T47D (cell line): ENCODE data around the gene SLC7A8.

Experiments
- DNase-seq, 2 experiments: peaks; one replicate each; pipeline versions ENCODE4 v3.0.0 to v3.0.0-alpha.2; 2011 to 2012; ENCODE audit warnings: low read depth in 1 of 2, low spot score in 1 of 2
- JUND ChIP-seq: IDR thresholded peaks from 2 replicates; pipeline ENCODE4 v1.6.1; 2012; ENCODE audit warnings: low read depth
- in situ Hi-C: cut with HindIII; loops from 2 replicates; pipeline ENCODE4 v1.10.0; 2016; ENCODE audit warnings: low sequenced_read_pairs, low pct_unique_long_range_greater_than_20kb

Gene SLC7A8

DNA sequence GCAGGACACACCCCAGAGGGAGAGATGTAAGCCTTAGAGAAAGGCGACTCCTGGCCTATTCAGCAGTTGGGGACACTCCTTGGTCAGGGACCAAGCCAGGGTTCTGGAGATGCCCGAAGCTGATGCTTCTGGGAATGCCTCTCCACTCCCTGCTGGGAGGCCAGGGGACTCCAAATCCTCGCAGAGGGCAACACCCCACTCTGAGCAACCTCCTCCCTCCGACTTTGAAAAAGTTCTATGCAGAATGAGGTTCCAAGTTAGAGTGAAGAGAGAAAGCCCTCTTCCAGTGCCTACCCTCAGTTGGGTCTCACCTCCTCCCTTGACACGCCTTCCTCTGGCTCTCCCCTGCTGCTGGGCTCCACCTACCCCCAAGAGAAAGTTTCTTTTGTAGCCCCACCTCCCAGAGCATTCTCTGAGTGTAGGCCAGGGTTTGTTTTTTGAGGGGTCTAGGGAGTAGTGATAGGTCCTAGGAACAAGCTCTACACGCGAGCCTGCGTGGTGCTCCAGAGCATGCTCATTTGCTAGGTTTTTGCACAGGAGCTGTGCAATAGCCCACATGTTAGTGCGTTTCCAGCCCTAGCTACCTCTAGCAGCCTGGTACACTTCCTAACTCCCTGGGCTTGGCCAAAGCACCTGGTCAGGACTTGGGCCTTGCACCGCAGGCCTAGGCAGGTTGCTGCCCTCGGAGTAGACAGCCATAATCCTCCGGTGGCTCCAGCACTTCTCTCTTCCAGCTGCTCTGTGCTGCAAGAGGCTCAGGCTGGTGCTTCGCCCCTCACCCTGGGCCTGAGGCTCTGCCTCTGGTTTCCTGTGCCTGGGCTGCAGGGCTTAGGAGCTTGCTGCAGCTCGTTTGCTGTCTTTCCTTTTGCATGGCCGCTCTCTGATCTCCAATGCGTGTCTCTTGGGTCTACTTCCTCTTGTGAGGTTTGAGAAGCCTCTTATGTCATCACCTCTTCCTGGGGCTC, 63.8 kb downstream of the SLC7A8 start:
- in situ Hi-C loops: no loop called here
- no peak for TF ChIP-seq JUND

DNA sequence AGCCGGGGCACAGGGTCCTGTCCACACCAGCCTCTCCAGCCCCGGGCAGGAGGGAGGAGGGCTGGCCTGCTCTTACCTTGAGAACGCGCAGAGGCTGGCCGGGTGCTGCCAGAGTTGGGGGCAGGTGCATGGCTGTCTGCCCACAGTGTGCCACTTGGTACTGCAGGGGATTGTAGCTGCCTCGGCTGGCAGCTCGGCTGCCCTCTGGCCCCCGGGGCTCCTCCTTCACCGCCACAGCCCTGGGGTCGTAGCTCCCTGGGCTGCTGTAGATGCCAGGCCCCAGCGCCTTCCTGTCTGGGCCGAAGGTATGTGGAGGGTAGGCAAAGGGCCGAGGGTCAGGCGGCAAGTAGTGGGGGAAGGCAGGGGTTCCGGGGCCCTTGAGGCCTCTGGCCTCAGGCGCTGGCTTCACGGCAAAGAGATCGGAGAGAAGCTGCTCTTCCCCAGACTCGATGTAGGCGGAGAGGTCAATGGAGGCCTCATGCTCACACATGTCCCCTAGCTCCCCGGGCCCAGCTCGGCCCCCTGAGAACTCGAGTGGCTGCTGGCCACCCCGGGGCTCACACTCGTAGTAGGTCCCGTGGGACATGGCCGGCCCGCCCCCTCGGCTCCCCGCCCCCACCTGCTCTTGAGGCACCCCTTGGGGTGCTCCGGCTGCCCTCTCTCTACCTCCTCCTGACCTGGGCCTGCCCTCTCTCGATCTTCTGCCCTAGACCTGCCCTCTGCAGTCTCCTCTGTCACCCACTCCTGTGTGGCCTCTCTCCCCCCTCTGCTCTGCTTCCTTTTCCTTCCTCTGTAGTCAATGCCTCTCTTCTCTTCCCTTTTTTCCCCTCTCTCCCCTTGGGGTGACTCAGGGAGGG, 64.7 kb downstream of the SLC7A8 start, which contains the start of gene CEBPE:
Gene CEBPE, minus strand, starts transcription at position 750 of the 857 bp plus-strand sequence. Its CDS starts 164 bp downstream, at position 586.
- in situ Hi-C loops: no loop called here
- no peak for DNase-seq
- TF ChIP-seq JUND: no peak

More for the DNA sequence above, 63.8 kb downstream of the SLC7A8 start:
- no peak for DNase-seq

DNA sequence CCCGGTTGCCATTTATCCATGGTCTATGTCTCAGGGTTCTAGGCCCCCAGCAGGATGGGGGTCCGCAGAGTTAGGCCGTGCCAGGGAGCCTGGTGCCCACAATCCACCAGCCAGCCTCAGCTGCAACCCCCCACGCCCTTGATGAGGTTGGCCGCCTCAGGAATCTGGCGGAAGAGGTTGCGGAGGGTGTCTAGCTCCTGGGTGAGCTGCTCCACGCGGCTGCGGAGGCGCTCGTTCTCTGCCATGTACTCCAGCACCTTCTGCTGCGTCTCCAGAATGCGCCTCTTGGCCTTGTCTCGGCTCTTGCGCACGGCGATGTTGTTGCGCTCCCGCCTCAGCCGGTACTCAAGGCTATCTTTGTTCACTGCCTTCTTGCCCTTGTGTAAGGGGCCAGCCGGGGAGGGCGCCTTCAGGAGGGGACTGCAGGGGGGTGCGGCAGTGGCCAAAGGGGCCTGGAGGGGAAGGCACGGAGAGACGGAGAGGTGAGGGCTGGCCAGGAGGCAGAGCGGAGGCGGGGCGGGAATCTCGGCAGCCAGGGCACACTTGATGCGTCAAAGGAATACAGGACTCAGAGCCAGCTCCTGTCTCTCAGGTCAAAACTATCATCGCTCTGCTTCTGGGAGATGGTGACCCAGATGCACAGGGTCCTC, 66.0 kb downstream of the SLC7A8 start:
- in situ Hi-C loops: no loop called here

DNA sequence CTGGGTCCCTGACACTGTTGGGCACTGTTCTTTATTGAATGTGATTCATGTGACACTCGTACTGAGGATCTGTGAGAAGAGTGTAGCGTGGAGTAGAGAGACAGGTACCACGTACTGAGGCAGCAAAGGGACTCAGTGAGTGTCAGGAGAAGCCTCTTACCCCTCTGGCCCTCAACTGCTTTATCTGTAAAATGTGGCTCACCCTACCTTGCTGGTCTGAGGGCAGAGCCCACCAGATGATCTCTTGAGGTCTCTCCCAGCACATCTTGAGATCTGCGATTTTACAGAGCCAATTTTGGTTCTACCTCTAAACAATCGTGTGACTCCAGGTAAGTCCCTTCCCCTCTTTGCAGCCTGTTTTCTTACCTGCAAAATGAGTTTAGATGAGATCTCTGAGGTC, 67.5 kb downstream of the SLC7A8 start:
- no peak for TF ChIP-seq JUND
- in situ Hi-C loops: no loop called here
- no peak for DNase-seq

More for the DNA sequence above, 66.0 kb downstream of the SLC7A8 start:
- DNase-seq: no peak
- no peak for TF ChIP-seq JUND

DNA sequence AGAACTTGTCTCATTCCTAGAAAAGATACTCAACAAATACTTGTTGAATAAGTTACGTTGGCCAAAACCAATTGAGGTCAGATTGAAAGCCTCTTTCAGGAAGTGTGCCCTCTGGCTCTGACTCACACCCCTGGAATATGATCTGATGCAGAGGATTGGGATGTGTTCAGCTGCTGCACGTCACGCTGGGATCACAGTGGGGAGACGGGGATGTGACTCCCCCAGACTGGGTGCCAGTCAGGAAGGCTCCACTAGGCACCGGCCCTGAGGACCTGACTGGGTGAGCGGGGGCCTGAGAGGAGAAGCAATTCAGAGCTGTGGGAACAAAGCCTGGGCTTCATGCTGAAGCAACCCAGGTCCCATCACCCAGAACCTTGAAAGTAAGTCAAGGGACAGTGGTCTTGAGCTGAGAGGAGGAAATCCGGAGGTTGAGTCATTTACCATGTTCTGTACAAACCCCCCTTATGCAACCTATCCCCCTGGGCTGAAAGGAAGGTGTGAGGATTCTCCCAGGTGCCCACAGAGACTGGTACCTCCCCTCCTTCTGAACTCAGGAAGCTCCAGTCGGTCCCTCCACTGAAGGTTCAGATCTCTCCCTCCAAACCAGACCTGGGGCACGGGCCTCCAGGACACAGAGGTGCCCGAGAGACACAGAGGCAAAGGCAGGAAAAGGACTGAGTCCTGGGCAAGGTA, 68.3 kb downstream of the SLC7A8 start:
- peak in 1 of 2 experiments; percentile 15 for DNase-seq
- no peak for TF ChIP-seq JUND

DNA sequence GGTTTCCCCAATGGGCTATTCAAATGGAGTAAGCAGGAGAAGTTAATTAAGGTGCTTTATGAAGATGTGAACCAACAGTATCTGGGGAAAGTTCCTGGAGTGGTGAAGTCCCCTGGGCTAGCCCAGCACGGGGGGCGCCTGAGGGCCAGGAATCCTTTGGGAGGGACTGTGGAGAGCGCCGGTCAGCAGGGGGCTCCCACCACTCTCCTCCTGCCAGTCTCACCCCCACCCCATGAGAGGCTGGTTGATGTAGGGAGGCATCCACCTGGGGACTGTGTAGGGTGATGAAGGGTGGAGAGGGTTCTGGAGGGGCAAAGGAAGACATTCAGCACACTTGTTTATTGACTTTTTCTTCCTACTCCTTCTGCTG, 68.8 kb downstream of the SLC7A8 start:
- DNase-seq: no peak
- TF ChIP-seq JUND: no peak
- in situ Hi-C loops: no loop called here

More for the DNA sequence above, 68.3 kb downstream of the SLC7A8 start:
- in situ Hi-C loops: no loop called here

DNA sequence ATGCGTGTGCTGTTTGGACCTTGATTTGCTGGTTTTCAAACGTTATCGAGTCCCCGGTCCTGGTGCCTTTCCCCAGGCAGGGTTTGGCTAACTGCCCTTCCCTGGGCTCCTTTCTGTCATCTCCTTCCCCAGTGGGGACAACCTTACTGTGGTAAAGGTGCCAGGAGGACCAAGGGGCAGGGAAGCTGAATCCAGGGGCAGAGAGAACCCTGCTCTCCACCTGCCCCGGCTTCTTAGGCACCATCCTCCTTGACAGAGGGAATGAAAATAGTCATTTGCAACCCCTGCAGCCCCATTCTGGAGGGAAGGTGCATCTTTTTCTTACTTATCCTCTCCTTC, 69.4 kb downstream of the SLC7A8 start:
- TF ChIP-seq JUND: no peak
- in situ Hi-C loops: no loop called here
- no peak for DNase-seq

DNA sequence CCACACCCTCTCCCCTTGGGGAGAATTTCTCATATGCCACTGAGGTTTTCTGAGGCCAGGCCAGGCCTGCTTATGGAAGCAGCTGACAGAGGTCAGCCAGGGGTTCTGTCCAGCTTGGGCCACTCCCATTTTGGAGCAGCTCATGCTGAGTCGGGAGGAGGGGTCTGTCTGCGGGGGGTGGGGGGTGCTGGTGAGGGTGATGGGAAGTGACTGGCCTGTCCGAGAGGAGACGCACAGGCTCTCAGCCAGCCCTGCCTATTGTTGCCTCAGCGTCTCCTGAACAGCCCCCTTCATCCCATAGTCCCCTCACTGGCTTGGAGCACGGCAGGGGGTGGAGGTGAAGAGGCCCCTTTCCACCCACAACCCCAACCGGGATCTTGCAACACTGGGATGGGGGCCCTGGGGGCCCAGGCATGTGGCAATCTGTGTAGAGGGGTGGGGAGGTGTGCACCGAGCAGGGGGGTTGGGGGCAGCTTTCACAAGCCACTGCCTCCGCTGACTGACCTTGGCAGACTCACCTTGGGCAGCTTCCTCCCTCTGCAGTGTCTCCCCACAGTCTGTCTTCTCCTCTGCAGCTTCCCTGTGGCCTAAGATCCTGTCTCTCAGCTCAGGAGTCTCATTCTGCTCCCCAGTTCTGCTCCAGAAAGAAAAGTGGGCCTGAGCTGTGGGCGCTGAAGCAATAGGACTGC, 69.9 kb downstream of the SLC7A8 start:
- DNase-seq: no peak
- no peak for TF ChIP-seq JUND
- in situ Hi-C loops: no loop called here

DNA sequence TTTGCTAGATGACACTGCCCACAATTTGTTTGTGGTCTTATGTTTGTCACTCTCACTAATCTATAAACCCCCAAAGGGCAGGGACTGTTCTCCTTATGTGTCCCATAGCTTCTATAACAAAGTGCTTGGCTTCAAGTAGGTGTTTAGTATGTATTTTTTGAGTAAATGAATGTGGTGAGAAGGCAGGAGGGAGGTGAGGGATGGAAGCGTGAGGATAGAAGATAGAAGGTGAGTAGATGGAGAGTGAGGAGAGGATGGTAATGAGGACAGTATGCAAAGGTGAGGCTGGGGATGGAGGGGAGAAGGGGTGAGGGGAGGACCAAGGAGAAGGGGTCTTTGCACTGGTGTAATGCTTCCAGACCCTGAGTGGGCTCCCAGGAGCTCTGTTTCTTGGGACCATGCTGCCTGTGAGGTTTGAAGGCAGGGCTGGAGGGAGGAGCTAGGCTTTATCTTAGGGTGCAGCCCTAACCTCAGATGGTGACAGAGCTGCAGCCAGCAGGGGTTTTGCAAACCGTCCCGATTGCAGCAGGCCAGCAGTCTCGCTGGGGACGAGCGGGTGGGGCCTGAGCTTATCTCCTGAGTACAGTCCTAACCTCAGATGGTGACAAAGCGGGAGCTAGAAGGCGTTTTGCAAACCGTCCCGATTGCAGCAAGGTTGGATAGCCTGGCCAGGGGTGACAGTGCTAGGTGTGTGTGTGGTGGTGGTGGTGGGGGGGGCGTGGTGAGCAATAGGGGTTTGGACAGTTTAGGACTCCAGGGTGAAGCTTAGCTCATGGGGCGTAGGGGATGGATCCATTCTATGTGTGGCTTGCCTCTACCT, 70.9 kb downstream of the SLC7A8 start:
- no peak for TF ChIP-seq JUND
- no peak for DNase-seq
- in situ Hi-C loops: no loop called here

DNA sequence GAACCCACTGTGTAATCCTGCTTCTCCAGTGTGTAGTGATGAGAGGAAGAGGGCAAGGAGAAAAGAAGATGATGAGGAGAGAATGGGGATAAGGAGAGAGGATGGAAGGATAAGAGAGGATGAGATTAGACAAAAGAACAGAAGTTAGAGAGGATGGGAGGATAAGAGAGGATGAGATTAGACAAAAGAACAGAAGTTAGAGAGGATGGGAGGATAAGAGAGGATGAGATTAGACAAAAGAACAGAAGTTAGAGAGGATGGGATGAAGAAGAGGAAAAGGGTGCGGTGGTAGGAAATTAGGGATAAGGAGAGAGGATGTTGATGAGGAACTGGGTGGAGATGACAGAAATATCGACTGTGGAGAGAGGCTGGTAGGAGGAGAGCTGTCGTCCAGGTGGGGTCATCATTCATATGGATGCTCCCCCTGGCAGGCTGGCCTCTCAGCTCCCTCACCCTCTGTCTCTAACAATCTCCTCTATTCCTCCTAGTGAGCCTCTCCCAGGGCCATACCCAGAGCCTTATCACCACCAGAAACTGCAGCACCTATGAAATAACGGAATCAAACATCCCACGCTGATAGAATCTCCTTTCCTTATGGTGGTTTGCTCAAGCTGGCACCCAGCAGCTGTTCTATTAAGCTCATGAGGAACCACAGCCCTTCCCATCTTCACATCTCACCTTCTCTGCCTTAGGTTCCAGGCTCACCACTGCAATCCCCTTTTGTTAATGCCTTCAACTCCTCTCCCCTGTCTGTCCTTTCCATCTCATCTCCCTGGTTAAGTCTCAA, 72.7 kb downstream of the SLC7A8 start:
- in situ Hi-C loops: no loop called here
- no peak for TF ChIP-seq JUND
- DNase-seq: no peak
